ENCODE data around the gene METRNL.

The METRNL gene

DNA sequence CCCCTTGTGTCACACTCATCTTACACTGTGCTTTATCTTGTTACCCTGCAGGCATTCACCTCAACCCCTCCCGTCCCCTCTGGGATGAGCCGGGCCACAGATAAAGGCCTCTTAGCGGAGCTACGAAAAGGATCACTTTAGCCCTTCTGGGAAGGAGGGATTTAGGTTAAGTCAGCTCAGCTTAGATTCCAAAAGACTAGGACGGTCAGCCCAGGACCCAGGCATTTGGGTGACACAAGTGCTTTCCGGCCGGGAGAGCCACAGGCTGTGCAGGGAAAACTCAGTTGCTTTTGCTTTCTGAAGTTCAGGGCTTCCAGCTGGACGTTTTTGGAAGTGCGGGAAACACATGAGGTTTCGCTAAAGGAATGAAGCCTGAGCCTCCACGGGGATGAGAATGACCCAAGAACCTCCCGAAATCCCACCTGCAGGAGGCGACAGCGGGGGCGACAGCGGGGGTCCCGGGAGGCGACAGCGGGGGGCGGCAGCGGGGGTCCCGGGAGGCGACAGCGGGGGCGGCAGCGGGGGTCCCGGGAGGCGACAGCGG, 11.6 kb upstream of the METRNL start:
- DNase-seq: no peak

DNA sequence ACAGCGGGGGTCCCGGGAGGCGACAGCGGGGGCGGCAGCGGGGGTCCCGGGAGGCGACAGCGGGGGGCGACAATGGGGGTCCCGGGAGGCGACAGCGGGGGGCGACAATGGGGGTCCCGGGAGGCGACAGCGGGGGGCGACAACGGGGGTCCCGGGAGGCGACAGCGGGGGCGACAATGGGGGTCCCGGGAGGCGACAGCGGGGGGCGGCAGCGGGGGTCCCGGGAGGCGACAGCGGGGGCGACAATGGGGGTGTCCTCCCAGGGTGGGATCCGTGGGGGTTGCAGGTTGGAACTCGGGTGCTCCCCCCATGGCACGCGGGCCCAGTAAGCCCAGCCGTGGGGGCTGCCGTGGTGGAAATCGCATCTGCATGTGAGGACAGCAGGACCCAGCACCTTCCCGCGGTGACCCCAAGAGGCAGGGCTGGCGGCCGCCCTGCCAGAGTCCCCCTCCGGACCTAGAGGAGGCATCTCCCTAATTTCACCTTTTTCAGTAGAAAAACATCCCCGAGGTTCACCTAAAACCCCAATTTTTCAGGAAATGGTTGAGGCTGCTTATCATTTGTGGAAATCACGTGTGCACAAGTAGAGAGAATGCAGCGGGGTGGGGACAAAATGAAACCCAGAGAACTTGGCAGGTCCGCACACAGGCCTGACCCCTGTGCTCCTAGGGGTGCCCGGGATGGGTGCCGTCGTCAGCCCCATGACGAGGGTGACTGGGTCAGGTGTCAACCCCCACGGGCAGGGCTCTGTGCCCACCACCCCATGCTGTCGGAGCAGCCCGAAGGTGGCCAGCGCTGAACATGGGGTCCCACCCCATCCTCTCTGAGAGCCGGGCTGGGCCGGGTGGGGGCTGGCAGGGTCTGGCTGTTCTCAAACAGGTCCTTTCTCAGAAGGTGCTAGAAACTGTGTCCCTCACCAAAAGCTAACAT, 10.5 kb upstream of the METRNL start:
- no peak for DNase-seq

DNA sequence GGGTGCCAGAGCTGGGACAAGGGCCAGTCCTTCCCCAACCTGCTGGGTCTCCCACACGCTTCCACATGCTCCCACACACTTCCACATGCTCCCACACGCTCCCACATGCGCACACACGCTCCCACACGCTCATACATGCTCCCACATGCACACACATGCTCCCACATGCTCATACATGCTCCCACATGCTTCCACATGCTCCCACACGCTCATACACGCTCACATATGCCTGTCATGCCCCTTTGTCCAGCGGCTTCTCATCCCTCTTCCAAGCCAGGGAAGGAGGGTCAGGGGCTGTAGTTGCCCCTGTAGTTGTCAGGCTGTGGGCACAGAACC, 9.9 kb upstream of the METRNL start:
- DNase-seq: no peak

DNA sequence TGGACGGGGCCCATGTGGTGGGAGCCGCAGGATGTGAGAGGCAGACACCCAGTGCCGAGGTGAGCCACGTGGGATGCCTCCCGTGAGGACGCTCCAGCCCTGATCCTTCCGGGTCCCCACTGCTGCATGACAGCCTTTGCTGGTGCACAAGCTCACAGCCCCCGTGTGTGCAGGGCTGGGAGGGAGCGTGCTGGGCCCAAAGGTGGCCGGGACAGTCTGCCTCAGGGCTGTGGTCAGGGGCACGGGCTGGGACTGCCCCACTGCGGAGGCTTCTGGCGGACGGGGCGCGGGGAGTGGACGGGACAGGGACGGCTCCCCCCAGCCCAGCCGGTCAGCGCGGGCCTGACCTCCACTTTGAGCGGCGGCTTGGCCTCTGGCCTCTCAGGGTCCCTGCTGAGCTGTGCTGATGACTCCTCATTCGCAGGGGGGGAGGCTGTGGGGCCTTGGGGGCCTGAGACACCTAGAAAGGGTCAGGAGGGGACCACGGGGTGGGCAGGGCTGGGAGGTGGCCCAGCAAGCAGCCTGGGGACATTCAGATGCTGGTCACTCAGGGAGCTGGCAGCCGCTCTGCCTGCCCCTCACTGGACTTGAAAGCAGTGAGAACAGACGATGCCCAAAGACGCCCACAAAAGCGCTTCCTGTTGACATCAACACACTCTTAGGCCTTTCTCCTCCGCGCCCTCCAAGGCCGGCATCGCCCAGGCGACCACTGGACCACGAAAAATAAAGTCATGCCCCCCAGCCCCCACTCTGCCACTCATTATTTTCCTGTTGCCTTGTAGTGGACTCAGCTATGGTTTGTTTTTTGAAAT, 9.3 kb upstream of the METRNL start:
- no peak for DNase-seq

DNA sequence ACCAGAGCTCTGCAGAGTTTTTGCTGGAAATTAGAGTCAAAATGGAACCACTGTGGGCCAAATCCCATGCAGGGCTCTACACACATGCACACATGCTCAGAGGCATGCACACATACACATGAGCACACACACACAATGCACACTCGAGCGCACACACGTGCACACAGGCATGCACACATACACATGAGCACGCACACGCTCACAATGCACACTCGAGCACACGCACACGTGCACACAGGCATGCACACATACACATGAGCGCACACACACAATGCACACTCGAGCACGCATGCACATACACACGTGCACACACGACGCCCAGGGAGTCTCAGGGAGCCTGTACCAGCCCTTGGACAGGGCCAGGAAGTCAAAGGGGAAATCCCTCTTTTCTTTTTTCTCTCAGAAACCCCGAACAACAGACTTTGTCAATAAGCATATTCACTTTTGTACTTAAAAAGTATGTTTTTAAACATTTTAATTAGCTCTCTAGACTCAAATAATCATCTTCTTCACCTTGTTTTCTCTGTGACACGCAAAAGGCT, 8.5 kb upstream of the METRNL start:
- no peak for DNase-seq

DNA sequence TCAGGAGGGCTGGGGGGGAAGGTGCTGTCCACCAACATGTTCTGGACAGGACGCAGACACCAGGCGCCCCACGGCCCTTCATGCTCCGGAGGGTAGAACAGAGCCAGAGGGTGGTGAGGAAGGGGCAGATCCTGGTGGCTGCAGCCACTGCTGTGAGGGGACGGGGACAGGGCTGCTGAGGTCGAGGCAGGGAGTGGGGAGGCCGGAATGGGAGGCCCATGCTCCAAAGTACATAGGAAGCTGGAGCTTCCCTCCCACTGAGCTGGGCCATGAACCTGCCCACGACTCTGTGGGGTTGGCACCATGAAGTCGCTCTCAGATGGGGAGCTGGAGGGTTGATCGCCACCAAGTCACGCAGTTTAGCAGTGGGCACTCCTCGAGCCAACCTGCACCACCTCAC, 8.0 kb upstream of the METRNL start:
- no peak for DNase-seq

DNA sequence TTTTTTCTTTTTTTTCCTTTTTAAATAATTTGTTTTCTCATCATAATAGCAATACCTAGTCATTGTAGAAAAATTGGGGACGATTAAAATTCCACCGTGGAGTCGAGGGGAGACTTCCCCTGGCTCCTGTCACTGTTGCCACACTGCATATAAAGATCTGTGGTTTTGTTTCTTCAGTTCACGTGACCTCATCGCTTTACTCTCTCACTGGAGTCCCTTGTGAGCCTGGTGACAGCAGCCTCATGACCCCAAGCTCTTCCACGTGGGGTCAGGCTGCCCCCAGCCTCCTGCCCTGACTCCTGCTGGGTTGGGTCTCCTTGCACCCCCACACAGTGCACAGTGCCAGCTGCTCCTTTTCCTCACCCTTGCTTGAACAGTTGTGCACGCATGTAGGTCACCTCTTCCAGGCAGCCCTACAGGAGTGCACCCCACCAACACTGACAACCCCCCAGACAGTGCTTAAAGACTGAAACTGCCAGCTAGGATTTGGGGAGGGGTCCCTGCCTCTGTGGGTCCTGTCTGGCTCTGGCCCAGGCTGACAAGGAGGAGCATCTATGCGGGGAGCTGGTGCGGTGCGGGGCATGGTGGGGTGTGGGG, 7.3 kb upstream of the METRNL start:
- DNase-seq: no peak

DNA sequence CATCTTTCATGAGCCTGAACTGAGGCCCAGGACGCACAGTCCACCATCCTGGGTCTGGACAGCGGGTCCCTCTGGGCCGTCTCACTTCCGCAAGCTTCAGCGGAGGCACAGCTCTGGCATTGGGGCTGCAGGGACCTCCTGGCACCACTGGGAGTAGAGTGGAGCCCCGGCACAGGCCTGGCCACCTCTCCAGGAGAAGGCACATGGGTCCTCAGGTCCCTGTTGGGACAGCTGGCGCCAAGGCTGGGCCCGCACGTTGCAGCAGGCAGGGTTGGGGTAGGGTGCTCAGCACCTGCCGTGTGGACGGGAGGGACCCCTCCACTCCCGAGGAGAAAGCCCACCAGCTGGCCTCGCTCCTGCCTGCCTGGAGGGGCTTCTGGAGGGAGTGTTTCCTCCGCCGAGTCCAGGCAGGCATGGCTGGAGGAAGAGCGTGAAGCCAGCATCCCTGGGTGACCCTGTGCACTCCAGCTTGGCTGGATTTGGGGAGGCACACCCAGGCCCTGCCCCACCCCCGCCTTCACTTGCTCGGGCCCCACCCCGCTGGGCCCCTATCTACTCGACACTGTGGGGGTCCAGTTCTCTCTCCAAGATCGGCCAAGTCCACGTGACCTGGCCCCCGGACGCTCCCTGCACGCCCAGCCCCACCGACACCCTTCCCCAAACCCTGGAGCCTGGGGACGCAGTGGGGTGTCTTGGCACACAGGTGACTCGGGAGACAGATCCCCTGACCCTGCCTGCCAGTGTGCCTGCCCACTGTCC, 6.6 kb upstream of the METRNL start:
- no peak for DNase-seq

DNA sequence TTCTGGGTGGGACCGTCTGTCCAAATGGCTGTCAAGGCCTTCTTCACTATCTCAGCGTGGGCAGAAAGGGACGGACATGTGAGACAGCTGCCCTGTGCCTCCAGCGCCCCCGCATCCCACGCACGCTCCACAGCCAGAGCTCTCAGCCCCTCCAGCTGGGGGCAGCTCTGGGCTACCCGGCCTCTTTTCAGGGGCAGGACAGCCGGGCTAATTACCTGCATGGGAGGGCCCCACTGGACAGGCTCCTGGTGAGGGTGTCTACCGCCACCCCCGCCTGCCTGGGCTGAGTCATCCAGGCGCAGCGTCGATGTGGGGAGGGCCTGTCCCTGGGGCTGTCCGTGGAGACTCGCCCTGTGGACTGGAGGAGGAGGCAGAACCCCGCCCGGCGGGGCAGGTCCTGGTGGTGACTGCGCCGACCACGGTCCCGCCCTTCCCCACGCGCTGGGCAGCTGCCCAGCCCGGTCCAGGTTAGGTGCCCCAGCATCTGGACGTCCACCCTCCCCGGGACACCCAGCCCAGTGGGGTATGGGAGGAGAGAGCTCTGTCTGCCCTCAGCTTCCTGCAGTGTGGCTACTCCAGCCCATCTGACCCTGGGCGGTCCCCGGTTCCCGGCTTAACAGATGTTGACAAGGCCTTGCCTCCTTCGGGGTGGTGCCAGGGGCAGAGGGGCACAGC, 5.9 kb upstream of the METRNL start:
- DNase-seq: no peak

DNA sequence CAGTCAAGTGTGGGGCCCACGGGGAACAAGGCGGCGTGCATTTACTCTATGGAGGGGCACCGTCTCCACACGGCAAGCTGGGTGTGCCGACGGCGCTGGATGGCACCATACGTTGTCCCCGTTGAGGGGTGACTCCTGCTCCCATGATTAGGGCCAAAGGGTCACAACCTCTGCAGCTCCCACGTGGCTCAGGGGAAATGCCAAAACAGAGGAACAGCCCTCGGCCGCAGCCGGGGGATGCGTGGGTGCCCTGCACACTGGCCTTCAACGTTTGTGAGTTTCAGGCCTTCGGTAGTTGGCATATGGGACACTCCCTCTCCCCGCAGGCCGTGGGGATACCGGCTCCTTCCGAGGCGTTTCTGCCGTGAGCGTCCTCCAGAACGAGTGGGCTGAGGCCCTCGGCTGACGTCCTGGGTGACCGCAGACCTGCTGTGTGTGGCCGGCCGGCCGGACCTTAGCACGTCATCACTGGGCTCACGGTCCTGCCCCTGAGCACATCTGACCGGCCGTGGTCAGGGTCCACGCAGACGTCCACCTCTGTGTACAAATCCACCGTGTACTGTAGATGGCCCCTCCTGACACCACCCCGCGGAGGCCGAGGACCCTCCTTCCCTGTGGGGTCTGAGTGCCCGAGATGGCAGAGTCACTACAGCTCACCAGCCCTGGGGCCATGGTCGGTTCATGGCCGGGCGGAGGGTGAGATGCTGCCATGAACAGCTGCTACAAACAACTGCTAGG, 4.8 kb upstream of the METRNL start:
- no peak for DNase-seq

DNA sequence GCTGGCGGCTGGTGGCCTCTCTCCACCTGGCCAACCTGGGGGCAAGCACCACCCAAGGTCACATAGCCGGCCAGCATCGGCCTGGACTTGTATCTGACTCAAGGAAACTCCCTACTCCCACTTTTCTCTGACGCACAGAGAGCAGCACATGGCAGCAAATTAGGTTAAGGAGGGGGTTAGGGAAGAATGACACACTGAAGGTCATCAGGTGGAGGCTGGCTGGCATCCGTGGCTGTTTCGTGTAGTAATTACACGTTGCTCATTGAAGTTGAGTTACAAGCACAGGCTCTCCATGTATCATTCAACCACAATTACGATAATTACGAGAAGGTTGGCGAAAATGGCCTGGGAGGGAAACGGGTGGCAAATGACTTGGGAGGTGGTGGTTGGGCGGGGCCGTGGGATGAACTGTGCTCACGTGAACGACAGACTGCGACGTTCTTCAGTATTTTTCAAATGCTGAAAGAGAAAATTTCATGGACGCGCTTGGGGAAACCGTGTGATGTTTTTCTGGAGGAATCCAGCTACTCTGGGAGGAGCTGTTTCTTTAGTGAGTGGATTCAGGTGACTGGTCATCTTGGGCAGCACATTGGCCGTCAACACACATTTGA, 4.0 kb upstream of the METRNL start:
- no peak for DNase-seq

DNA sequence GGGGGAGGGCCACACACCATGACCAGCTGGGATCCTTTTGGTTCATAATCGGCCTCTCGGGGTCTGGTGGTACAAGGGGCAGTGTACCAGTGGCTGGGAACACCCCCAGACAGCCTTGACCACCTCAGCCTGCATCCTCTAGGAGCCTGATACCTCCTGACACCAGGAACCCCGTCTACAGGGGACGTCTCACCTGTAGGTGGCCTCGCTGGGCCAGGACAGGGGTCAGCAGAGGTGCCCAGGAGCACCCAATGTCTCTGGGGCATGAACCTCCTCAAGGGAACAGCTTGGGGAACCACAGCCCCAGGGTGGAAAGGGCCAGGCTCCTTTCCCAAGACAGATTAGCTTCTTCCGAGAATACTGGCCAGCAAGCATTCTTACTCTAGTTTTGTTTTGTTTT, 2.5 kb upstream of the METRNL start:
- no peak for DNase-seq

DNA sequence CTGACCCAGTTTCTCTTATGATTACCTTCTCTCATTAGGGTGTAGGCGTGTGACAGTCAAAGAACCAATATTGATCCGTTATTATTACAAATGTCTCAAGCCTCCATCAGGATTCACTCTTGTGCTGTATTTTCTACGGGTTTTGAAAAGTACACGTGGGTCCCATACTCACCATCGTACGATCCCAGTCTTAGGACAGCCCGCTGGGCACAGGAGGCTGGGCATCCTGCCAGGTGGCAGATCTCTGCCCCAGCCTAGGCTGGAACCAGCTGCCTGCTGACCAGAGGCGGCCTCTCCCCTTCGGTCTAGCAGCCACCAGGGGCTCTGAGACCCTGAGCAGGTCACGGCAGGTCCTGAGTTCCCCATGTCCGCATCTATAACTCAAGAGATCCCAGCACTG, 2.0 kb upstream of the METRNL start:
- no peak for DNase-seq

DNA sequence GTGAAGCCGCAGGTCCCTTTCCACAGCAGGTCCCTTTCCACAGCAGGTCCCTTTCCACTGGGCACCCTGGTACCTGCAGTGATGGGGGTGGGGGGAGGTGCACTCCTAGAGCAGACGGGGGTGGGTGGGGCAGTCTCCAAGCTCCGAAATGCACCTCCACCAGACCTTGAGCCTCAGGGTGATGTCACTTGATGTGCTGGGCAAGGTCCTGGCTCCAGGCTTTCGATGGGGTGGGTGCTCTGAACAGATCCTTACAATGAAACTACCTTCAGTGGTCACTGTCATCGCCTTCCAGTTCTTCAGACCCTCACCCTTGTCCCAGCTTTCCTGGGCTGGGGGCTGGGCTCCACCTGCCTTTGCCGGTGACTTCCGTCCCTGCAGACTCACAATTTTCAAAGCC, 1.5 kb upstream of the METRNL start:
- no peak for DNase-seq

DNA sequence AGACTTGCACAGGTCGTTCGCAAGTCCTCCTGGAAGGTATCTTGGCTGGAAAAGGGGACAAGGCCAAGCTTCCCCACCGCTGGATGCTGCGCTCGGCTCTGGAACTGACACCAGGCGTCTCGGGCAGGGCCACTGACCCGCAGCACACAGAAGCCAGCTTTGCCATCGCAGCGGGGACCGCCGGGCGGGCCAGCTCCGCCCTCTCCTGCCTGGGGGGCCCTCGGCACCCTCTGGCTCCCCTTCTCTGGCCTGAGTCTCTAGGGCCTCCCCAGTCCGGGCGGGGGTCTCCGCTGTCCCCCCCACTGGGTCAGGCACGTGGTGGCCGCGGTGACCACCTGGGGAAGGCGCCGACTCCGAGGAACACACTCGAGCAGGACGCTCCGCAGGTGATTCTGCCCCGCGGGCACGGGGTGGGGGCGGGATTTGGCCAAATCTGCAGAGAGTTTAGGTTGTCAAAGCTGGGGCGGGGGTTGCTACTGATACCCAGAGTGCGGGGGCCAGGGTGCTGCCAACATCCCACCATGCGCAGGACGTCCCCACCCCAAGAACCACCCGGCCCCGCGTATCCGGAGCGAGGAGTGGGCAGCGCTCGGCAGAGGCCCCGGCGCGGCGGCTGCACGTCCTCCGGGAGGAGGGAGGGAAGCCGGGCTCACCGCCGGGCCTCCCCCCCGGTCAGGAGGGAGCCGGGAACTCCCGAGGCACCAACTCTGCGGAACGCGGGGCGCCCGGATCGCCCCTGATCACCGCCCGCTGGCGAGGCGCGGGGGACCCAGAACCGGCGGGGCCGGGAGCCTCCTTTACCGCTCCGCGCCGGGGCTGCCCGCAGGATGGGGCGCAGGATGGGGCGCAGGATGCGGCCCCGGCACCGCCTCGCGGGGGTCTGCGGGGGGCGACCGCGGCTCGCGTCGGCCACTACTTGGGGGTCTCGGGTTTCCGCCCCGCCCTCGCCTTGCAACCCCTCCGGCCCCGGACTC, 744 bp upstream of the METRNL start:
- DNase-seq: no peak

DNA sequence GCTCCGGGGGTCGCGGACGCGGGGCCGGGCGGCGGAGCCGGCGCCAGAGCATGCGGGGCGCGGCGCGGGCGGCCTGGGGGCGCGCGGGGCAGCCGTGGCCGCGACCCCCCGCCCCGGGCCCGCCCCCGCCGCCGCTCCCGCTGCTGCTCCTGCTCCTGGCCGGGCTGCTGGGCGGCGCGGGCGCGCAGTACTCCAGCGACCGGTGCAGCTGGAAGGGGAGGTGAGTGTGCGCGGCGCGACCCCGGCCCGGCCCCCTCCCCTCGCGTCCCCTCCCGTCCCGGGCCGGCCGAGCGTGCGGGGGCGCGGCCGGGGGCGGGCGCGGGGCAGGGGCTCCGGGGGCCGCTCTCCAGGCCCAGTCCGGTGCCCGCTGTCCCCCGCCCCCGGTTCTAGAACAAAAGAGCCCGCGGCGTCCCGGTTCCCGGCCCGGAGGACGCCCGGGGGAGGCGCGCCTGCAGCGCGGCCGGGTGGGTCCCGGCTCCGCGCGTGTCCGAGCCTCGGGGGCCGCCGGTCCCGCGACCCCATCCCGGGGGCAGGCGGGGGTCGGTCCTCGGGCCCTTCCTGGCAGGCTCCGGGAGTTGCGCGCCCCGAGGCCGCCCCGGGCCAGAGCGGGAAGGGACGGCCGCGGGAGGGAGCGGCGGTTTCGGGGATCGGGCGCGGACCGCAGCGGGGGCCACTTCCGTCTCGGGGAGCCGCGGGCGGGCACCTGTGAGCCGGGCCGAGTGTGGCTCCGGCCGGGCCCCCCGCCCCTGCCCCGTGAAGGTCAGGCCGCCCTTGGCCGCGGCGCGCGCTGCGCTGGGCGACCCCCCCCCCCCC, 563 bp downstream of the METRNL start:
- DNase-seq: no peak

DNA sequence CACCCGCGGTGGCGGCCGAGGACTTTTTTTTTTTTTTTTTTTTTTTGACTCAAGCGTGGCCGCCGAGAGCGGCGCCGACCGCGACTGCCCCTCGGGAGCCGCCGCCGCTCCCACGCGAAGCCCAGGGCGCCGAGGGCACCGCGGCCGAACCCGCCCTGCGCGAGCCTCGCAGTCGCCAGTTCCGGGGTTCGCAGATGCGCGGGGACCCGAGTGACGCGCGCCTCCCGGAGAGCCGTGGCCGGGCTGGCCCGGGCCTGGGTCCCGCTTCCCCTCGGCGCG, 1.1 kb downstream of the METRNL start:
- DNase-seq: no peak

DNA sequence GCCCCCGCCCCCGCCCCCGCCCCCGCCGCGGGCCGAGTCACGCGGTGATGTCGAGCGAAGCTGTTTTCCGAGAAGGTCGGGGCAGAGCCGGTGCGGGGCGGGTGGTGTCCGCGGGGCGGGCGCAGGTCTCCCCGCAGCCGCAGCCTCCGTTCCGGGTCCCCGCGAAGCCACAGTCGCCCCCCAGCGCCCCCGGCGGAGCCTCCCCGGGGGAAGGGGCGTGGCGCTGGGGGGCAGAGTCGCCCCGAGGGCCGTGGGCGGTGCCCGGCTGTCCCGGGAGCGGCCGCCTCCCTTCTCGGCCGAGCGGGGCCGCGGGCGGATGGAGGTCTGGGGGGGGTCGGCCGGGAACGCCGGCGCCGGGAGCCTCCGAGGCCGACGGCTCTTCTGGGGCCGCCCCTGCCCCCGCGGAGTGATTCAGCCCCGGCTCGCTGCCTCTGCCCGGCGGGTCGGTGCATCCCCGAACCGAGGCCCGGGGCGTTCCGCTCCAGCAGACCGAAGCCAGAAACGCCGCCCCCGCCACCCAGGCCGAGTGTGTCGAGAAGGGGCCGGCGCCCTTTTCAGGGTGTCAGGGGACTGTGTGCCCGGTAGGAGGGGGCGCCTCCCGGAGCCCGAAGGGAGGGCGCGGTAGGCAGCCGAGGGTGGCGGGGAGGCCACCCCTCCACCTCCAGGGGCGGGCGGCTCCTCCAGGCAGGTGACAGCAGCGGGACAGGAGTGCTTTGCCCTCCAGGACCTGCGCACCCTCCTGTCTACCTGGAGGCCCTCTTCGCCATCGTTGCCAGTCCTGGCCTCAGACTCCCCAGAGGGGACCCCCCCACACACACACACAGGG, 1.7 kb downstream of the METRNL start:
- DNase-seq: no peak

All from NCI-H2029 treated with DMSO at 0.1 percent for 48 hours (cell line).